Activated B cell treated with CpG ODN at 0.5 μM for 24 hours (primary cell): Measurements from ENCODE around the gene TRAF2. TPM values are rescaled to one million over a fixed set of nuclear protein-coding genes. Genes with fewer than 3 reads are reported as not detected.
"Not testable (repeated sequence)": the region's sequence is repeated elsewhere in the genome, so short reads cannot be mapped to it uniquely, and the experiment has no call there.

Experiments used
- ATAC-seq: fragments of 200-7000 bp; cut with Tn5 transposase; one replicate; pipeline ENCODE4 v1.10.0; 2021; ENCODE audit warnings: low read depth, mild to moderate bottlenecking, moderate library complexity
- CTCF ChIA-PET: fragments of 350-600 bp; sonication (Branson Sonifier 250); formaldehyde crosslinking; loops from one replicate; lab custom pipeline; 2021; ENCODE audit warnings: antibody characterized with exemption; lab: Charles Lee
- POLR2A ChIA-PET: fragments of 350-600 bp; sonication (Branson Sonifier 250); formaldehyde crosslinking; loops from one replicate; lab custom pipeline; 2021; ENCODE audit warnings: antibody characterized with exemption; lab: Charles Lee
- DNase-seq: peaks from one replicate; pipeline ENCODE4 v3.0.0; 2022
- H3K27ac Mint-ChIP-seq: one replicate; pipeline ENCODE4 v1.8.0; 2020; ENCODE audit warnings: mixed read lengths
- H3K27me3 Mint-ChIP-seq: one replicate; pipeline ENCODE4 v1.8.0; 2021; ENCODE audit warnings: mixed read lengths
- H3K36me3 Mint-ChIP-seq: one replicate; pipeline ENCODE4 v1.8.0; 2021; ENCODE audit warnings: low read depth, mixed read lengths
- H3K4me1 Mint-ChIP-seq: one replicate; pipeline ENCODE4 v1.8.0; 2021; ENCODE audit warnings: mixed read lengths
- H3K4me3 Mint-ChIP-seq: one replicate; pipeline ENCODE4 v1.8.0; 2020; ENCODE audit warnings: mild to moderate bottlenecking, mixed read lengths
- H3K9me3 Mint-ChIP-seq: one replicate; pipeline ENCODE4 v1.8.0; 2020; ENCODE audit warnings: mixed read lengths
- intact Hi-C: fragments of 100-400 bp; cut with micrococcal nuclease; formaldehyde crosslinking; loops from one replicate; pipeline ENCODE4 v1.15.1; 2024
- total RNA-seq: library from RNA; stranded (reverse); gene quantifications from 2 replicates; pipeline ENCODE4 v1.2.3, GENCODE V29; 2022
- TF ChIP-seq, protein P1 (sequence below): fragments of 200-600 bp; IDR thresholded peaks from one replicate; pipeline ENCODE4 v1.8.0; 2022; ENCODE audit warnings: antibody characterized with exemption, mild to moderate bottlenecking

The TRAF2 gene
- total RNA-seq, 1 donor from 2014 or later: 58.2 TPM

DNA sequence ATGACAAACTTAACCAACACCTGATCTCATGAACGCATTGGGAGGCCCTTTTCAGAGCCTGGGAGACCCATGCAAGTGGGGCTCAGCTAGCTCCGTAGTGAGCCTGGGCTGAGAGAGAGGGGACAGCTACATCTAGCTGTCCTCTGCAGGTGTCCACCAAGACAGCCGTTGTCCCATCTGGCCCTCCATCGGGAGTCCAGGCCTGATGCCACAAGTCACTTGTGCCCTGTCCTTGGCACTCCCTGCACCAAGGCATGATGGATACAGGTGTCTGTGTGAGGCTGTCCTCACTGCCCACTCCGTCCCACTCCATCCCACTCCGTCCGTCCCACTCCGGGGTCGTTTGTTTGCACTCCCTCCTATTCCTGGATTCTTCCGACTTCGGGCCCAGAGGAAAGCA, 17.7 kb upstream of the TRAF2 start:
- Mint-ChIP-seq H3K4me1 (peaks cover 15% of the 10 kb centered on the region), H3K9me3 (peaks cover 2% of the 10 kb centered on the region), H3K4me3 (no peak overlapping the region), H3K27ac (no peak overlapping the region), H3K27me3 (no peaks in the 10 kb centered on the region), H3K36me3 (peaks cover 9% of the 10 kb centered on the region)
- DNase-seq: no peak
- TF ChIP-seq, protein P1, sequence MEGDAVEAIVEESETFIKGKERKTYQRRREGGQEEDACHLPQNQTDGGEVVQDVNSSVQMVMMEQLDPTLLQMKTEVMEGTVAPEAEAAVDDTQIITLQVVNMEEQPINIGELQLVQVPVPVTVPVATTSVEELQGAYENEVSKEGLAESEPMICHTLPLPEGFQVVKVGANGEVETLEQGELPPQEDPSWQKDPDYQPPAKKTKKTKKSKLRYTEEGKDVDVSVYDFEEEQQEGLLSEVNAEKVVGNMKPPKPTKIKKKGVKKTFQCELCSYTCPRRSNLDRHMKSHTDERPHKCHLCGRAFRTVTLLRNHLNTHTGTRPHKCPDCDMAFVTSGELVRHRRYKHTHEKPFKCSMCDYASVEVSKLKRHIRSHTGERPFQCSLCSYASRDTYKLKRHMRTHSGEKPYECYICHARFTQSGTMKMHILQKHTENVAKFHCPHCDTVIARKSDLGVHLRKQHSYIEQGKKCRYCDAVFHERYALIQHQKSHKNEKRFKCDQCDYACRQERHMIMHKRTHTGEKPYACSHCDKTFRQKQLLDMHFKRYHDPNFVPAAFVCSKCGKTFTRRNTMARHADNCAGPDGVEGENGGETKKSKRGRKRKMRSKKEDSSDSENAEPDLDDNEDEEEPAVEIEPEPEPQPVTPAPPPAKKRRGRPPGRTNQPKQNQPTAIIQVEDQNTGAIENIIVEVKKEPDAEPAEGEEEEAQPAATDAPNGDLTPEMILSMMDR: no peak
- ATAC-seq: no peak
- ChIA-PET CTCF (no interaction called here), POLR2A (interaction anchor here (2.5 kb wide), 1 partner anchor 13 kb away, joined by 11 read pairs; no protein-coding TSS in a partner anchor)
- intact Hi-C loops: loop anchor here (5.0 kb wide), 1 partner anchor 34 kb away; no protein-coding TSS in a partner anchor

DNA sequence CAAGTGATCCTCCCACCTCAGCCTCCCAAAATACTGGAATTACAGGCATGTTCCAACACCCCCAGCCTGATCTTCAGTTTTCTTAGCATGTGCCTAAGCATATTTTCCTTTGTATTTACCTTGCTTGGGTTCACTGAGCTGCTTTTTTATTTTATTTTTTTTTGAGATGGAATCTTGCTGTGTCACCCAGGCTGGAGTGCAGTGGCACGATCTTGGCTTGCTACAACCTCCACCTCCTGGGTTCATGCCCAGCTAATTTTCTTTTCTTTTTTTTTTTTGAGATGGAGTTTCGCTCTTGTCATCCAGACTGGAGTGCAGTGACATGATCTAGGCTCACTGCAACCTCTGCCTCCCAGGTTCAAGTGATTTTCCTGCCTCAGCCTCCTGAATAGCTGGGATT, 16.7 kb upstream of the TRAF2 start:
- H3K27me3 Mint-ChIP-seq, DNase-seq, CTCF ChIA-PET, H3K4me3 Mint-ChIP-seq, H3K9me3 Mint-ChIP-seq, ATAC-seq, H3K36me3 Mint-ChIP-seq, H3K27ac Mint-ChIP-seq: not testable (repeated sequence)
- intact Hi-C loops: loop anchor here (5.0 kb wide), 1 partner anchor 33 kb away; no protein-coding TSS in a partner anchor
- POLR2A ChIA-PET: interaction anchor here (1.1 to 1.6 kb wide), 2 partner anchors 12 to 16 kb away, joined by 4 to 5 read pairs; no protein-coding TSS in a partner anchor
- peaks cover 11% of the 10 kb centered on the region for H3K4me1 Mint-ChIP-seq

DNA sequence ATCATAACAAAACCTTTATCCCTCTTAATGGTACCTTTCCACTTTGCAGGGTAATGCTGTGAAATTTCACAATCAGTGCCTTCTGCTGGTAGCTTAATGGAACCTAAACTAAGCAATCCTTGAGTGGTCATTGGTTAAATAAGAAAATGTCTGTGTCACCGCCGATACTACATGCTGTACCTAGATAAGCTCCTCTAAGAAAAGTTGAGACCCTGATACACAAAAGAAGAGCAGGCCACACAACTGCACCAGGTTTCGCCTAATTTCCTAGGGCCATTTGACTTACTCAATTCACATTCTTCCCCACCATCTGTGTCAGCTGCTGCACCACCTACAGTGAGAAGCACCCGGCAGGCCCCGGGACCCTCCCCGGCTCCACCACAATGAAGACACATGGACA, 11.2 kb upstream of the TRAF2 start:
- ChIA-PET CTCF (no interaction called here), POLR2A (interaction anchor here (1.0 kb wide), 1 partner anchor 9 kb away, joined by 3 read pairs; the partner anchor contains the start of gene EDF1)
- Mint-ChIP-seq H3K9me3 (peaks cover 2% of the 10 kb centered on the region), H3K4me1 (peaks cover under 1% of the 10 kb centered on the region), H3K27me3 (no peaks in the 10 kb centered on the region), H3K27ac (no peak overlapping the region), H3K4me3 (no peak overlapping the region), H3K36me3 (no peaks in the 10 kb centered on the region)
- no peak for ATAC-seq
- DNase-seq: no peak
- TF ChIP-seq, protein P1: no peak
- intact Hi-C loops: no loop called here

DNA sequence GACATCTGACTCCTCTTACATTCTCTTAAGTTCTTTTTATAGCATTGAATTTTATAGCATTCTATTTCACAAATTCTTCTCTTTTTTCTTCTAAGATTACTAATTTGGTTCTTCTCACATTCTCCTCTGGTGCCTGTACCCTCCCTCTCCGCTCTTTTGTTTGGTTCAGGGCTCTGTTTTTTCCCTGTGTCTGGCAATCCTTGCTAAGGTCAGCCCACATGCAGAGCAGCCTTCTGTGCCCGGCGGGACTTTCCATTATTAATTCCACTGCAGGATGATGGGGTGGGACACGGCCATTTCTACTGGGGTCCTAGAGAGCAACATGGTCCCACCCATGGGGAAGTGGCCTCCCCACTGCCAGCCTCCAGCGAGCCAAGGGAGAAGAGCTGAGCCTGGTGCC, 9.8 kb upstream of the TRAF2 start:
- POLR2A ChIA-PET: no interaction called here
- no peak overlapping the region for H3K27ac Mint-ChIP-seq
- H3K36me3 Mint-ChIP-seq: no peaks in the 10 kb centered on the region

DNA sequence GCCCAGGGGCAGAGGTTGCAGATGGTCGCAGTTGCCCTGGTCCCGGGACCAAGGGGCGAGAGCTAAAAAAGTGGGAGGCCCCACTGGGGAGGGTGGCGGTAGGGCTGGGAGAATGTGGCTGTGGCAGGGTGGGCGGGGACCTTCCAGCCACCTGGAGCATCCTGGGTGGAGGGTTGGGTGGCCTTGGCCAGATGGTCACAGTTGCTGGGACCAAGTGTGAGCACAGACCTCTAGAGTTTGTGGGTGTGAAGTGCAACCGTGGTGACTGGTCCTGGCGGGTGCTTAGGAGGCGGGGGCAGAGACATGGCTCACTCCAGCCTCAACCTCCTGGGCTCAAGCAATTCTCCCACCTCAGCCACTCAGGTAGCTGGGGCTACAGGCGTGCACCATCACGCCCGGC, 5.7 kb upstream of the TRAF2 start:
- intact Hi-C loops: loop anchor here (10.0 kb wide), 1 partner anchor 344 kb away; the partner anchor contains the start of genes CYSRT1, RNF208 and RNF224
- DNase-seq: no peak
- TF ChIP-seq, protein P1: no peak
- ChIA-PET POLR2A (interaction anchor here (0.6 to 2.9 kb wide), 6 partner anchors 16 to 625 kb away, joined by 3 to 32 read pairs (median 8); no protein-coding TSS in a partner anchor), CTCF (no interaction called here)
- H3K27ac Mint-ChIP-seq: no peak overlapping the region
- H3K36me3 Mint-ChIP-seq: no peaks in the 10 kb centered on the region
- no peak for ATAC-seq
- H3K4me1 Mint-ChIP-seq: peaks cover 35% of the 10 kb centered on the region
- H3K9me3 Mint-ChIP-seq: no peaks in the 10 kb centered on the region
- H3K27me3 Mint-ChIP-seq: no peaks in the 10 kb centered on the region
- H3K4me3 Mint-ChIP-seq: no peak overlapping the region

More for the DNA sequence above, 9.8 kb upstream of the TRAF2 start:
- H3K9me3 Mint-ChIP-seq: peaks cover 2% of the 10 kb centered on the region
- CTCF ChIA-PET: no interaction called here
- no peak overlapping the region for H3K4me3 Mint-ChIP-seq
- intact Hi-C loops: no loop called here
- peaks cover 8% of the 10 kb centered on the region for H3K4me1 Mint-ChIP-seq
- ATAC-seq (no peak), DNase-seq (no peak)
- no peaks in the 10 kb centered on the region for H3K27me3 Mint-ChIP-seq
- TF ChIP-seq, protein P1: no peak
